Colon (tissue), 2 donors: ENCODE data around the gene PROM2.
"Not testable (repeated sequence)": the region's sequence is repeated elsewhere in the genome, so short reads cannot be mapped to it uniquely, and the experiment has no call there.

ENCODE experiments used
- FAIRE-seq: peaks from 2 replicates; lab custom pipeline; 2012; peaks lifted over from hg19 to GRCh38; lab: Jason Lieb, UNC
- donor health status: control.
- donor health status: control.

PROM2 gene, protein sequence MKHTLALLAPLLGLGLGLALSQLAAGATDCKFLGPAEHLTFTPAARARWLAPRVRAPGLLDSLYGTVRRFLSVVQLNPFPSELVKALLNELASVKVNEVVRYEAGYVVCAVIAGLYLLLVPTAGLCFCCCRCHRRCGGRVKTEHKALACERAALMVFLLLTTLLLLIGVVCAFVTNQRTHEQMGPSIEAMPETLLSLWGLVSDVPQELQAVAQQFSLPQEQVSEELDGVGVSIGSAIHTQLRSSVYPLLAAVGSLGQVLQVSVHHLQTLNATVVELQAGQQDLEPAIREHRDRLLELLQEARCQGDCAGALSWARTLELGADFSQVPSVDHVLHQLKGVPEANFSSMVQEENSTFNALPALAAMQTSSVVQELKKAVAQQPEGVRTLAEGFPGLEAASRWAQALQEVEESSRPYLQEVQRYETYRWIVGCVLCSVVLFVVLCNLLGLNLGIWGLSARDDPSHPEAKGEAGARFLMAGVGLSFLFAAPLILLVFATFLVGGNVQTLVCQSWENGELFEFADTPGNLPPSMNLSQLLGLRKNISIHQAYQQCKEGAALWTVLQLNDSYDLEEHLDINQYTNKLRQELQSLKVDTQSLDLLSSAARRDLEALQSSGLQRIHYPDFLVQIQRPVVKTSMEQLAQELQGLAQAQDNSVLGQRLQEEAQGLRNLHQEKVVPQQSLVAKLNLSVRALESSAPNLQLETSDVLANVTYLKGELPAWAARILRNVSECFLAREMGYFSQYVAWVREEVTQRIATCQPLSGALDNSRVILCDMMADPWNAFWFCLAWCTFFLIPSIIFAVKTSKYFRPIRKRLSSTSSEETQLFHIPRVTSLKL

DNA sequence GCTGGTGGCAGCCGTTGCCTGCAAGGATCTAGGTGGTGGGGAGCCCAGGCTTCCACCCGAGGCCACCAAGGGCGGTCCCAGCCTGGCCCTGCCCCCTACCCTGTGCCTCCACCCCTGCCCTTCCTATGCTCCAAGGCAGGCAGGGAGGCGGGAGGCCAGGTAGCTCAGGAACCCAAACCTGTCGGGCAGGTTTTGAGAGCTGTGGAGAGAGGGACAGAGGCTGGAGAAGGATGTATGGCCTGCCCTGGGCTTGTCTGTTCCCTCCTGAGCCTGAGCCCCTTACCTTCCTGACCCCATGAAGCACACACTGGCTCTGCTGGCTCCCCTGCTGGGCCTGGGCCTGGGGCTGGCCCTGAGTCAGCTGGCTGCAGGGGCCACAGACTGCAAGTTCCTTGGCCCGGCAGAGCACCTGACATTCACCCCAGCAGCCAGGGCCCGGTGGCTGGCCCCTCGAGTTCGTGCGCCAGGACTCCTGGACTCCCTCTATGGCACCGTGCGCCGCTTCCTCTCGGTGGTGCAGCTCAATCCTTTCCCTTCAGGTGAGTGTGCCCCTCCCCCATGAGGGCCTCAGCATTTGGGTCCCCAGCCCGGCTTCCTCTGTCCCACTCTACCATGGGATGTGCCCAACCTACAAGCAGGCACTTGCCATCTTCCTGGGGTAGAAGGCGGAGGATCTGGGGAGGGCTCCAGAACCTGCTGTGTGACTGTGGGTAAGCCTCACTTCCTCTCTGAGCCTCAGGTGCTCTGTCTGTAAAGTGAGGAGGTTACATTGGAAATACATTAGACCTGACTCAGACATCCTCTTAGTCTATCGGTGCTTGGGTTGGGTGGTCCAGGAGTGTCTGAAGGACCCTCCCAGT is at the start of gene PROM2:
Gene PROM2 (plus strand): TSS at position 159 of the 860 bp plus-strand sequence. CDS start 137 bp downstream, at position 296.
- no peak for FAIRE-seq

DNA sequence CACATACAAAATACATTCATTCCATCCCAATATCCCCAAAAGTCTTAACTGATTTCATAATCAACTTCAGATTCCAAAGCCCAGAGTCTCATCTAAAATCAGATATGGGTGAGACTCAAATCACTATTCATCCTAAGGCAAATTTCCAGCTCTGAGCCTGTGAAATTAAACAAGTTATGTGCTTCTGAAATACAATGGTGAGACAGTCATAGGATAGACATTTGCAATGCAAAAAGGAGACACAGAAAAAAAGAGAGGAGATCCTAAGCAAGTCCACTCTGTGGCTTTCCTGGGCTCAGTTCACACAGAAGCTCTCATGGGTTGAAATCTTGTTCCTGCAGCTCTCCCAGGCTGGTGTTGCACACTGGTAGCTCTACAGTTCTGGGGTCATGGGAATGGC is 48.6 kb upstream of the PROM2 start:
- no peak for FAIRE-seq

DNA sequence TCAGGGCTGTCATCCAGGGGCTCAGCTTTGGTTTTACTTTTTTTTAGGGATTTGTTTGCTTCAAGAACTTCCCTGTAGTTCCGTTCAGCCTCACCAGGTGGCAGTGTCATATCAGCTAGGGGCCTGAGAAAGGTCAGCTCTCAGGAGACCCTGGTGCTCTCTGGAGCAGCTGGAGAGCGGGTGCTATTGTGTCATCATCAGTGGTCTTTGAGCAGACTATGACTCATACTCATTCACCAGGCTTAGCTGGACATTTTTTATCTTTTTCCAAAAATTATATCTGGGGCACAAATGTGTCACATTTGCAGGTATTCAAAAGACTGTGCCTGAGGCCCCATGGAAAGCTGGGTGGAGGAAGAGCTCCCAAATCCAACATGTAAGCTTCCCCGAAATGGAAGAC is 42.5 kb upstream of the PROM2 start:
- FAIRE-seq = no peak

DNA sequence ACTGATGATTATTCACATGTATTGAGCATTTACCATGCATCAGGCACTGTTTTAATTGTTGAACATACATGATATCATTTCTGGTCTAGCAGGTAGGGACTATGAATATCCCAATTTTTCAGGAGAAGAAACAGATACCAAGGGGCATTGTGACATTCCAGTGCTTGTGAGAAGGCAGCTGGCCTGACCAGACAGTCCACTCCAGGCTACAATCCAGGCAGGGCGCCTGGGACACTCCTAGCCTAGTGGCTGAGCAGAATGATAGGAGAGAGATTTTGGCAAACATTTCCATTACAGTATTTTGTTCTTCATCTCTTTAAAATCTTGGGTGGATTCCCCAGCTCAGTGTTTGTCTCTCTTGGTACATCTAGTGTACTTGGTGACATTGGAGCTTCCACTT is 42.0 kb upstream of the PROM2 start:
- no peak for FAIRE-seq

DNA sequence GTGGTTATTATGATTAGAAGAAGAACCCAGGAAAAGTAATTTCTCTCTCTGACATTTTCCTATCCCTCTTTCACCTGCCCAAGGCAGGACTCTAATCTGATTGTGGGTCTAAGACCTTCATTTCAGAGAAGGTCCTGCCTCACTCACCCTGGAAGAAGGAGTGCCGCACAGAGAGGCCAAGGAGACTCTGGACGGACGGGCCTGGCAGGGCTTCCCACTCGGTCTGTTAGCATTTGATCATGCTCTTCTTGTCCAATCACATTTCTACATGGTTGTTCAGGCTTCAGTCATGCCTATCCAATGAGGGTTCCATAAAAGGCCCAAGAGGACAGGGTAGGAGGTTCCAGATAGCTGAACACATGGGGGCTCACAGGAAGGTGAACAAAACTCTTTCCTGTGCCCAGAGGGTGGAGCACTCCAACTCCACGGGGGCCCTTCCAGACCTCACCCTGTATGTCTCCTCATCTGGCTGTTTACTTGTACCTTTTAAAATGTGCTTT is 39.9 kb upstream of the PROM2 start:
- FAIRE-seq = no peak

DNA sequence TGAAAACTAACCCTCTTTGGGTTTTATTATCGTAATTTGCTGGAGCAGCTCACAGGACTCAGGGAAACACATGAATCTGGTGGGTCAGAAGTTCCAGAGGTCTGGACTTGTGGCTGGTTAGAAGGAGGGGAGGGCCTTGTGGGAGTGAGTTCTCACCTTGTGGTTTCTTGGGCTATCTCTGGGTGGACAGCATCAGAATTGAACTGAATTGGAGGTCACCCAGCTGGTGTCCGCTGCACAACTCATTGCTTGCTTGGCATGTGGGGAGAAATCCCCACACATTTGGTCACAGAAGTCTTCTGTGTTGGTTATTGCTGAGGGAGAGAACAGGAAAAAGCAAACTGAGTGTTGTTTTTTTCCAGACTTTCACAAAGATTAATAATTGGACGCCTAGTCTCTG is 39.4 kb upstream of the PROM2 start:
- FAIRE-seq = no peak

DNA sequence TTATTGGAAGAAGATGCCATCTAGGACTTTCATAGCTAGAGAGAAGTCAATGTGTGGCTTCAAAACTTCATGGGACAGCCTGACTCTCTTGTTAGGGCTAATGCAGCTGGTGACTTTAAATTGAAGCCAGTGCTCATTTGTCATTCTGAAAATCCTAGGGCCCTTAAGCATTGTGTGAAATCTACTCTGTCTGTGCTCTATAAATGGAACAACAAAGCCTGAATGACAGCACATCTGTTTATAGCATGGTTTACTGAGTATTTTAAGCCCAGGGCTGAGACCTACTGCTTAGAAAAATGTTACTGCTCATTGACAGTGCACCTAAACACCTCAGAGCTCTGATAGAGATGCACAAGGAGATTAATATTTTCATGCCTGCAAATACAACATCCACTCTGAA is 36.1 kb upstream of the PROM2 start:
- no peak for FAIRE-seq

DNA sequence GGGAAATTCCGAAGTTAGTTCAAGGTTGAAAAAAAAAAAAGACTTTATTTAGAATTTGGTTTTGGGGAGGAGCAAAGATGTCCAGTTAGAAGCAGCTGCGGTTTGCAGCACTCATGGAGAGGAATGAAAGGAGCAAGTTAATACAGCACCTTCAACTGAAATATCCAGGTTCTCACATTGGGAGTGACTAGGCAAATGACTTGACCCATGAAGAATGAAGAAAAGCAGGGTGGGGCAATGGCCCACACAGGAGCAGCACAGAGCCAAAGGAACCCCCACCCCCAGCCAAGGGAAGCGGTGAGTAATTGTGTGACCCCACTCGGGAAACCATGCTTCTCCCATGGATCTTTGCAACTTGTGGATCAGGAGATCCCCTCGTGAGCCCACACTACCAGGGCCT is 34.2 kb upstream of the PROM2 start:
- FAIRE-seq = no peak

DNA sequence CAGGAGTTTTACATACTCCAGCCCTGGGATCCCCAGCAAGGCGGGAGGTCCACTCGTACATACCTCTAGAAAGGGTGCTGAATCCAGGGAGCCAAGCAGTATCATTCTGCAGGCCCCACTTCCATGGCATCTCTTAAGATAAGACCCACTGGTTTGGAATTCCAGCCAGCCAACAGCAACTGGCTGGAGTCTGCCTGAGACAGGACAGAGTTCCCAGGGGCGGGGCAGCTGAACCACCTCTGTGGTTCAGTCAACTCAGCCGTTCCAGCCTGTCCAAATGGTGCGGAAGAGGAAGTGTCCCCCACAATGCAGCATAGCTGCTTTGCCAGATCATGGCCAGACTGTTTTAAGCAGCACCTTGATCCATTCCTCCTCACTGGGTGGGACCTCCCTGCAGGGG is 33.7 kb upstream of the PROM2 start:
- no peak for FAIRE-seq

DNA sequence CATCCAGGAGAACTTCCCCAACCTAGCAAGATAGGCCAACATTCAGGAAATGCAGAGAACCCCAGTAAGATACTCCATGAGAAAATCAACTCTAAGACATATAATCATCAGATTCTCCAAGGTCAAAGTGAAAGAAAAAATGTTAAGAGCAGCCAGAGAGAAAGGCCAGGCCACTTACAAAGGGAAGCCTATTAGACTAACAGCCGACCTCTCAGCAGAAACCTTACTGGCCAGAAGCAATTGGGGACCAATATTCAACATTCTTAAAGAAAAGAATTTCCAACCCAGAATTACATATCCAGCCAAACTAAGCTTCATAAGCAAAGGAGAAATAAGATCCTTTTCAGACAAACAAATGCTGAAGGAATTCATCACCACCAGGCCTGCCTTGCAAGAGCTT is 32.2 kb upstream of the PROM2 start:
- not testable (repeated sequence) for FAIRE-seq

DNA sequence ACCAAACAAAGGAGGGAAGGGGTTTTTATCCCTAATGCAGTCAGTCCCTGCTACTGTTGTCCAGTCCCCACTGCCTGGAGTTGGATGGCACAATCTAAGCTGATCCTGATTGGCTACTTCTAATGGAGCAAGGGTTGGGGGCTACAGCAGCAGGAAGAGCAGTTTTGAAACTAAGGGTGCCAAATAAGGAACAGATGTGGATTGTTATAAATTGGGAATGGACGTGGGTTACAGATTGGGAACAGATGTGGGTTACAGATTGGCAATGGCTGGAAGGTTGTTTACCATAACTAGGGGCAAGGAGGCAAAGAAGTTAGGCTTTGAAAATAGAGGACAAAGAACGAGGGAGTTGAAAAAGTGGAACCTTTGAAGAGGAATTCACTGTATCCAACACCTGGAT is 16.0 kb upstream of the PROM2 start:
- no peak for FAIRE-seq

DNA sequence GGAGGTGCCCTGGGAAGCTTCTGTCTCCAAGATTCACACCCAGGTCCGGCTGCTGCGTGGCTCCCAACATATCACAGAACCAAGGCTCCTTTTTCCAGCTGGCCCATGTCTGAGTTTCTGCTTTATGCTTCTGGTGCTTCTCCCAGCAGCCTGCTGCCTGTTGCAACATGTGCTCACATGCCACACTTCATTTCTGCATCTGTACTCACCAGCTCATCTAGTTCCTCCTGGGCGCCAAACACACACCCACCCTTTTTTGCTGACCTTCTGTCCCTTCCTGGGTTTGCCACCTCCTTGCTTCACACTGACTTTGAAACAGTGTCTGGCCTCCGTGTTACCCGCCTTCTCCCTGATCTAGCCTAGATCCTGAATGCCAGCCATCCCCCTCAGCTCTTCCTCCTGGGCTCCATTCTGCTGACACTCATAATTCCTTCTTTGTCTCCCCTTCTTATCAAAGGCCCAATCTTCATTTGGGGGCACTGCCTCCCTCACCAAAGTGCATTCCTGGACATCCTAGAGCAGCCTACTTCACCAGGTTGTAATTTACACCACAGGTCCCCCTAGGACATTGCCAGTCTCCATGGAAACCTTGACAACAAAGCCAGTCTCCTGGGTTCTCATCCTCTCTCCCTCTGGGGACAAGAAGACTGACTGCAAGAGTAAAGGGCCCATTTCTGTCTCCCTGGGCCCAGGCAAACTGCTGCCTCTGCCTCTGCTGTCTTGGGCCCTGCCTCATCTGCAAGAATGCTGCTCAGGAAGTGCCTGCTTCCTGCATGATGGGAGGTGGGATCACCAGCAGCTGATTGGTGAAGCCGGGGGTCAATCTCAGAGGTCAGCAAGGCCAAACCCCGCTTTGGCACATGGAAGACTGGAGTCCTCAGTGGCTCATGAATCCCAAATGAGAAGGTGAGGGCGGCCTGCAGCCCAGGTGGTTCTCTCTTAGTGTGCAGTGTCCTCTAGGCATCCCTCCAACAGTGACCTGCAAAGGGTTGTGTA is 13.9 kb upstream of the PROM2 start:
- FAIRE-seq = no peak

DNA sequence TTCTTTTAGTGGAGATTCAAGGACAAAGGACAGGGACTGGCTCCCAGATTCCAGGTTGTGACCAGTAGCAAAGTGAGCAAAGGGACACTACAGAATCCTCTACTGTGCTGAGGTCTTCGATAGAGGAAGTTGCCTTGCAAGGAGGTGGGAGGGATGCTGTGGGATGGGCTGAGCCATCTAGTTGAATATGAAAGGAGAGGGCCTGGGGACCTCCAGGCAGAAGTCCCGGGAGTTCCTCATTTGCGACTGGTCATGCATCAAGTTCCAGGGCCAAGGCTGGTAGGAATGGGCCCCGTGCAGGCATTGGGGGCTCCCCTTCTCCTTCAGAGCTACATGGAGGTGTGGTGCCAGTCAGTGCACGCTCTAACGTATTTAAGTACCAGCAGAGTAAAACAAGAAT is 12.6 kb upstream of the PROM2 start:
- no peak for FAIRE-seq

DNA sequence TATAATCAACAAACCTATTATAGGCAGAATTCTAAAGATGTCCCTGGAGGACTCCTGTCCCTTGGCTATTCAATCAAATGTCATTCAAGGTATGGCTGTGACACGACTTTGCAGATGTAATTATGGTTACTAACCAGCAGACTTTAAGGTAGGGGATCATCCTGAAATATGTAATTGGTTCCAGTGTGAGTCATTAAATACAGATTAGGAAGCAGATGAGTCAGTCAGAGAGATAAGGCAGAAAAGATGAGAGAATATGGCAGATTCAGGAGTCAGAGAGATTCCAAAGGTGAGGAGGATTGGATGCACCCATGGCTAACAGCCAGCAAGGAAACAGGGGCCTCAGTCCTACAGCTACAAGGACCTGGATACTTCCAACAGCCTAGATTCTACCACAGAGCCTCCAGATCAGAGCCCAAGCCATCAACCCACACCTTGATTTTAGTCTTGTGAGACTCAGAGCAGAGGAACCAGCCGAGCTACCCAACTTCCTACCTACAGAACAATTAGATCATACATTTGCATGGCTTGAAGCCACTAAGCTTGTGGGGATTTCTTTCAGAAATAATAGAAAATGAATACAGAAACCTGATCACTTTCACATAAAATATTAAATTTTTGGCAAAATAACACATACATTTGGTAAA is 11.2 kb upstream of the PROM2 start:
- FAIRE-seq = no peak

DNA sequence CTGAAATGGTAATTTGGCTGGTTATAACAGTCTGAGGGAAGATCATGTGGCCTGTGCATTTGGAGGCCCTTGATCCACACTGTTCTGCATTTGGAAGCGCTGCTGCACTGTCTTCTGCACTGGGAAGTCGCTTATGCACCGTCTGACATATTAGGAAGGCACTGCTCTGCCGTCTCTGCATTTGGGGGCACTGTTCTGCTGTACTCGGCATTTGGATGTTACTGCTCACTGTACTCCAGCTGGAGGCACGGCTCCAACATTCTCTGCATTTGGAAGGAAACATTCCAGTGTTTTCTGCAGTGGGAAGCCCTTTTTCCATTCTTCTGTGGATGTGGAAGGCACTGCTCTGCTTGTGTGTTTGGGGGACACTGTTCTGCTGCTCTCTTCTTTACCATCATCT is 9.6 kb upstream of the PROM2 start:
- no peak for FAIRE-seq

DNA sequence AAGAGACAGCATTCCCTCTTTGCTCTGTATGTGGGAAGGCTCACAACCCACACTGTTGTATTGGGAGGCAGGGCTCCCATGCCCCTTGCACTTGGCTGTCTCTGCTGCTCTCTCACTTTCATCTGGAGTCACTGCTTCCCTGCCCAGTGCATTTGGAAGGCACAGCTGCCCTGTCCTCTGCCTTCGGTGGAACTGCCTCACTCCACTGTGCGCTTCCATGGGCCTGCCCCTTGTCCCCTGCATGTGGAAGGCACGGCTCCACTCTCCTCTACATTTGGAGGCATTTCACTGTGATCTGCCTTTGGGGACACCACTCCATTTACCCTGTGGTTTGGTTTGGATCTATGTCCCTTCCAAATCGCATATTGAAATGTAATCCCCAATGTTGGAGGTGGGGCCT is 9.1 kb upstream of the PROM2 start:
- no peak for FAIRE-seq

DNA sequence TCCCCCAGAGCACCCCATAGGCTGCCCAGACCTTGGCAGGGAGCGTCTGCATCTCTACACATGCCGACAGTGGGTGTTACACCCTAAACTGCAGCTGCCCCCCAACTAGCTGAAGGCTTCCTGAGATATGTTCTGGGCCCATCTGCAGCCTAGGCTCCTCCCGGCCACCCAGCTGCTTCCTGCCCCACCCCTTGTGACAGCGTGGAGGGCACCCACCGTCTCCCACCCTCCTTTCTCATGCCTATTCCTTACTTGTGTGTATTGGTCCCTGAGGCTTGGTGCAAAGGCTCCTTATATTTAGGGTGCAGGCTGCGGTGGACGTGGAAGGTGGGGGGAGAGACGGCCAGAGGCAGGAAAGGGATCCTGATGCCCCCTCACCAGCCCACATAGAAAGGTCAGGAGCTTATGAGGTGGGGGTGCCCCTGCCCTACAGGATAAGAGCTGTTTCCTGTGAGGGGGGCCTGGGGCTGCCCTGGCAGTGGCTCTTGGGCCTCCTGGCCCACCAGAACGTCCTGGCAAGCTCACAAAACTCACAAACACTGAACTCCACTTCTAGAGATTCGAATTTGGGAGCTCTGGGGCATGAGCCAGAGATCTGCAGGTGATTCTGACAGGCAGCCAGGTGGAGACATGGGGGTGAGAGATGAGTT is 7.3 kb upstream of the PROM2 start:
- no peak for FAIRE-seq

DNA sequence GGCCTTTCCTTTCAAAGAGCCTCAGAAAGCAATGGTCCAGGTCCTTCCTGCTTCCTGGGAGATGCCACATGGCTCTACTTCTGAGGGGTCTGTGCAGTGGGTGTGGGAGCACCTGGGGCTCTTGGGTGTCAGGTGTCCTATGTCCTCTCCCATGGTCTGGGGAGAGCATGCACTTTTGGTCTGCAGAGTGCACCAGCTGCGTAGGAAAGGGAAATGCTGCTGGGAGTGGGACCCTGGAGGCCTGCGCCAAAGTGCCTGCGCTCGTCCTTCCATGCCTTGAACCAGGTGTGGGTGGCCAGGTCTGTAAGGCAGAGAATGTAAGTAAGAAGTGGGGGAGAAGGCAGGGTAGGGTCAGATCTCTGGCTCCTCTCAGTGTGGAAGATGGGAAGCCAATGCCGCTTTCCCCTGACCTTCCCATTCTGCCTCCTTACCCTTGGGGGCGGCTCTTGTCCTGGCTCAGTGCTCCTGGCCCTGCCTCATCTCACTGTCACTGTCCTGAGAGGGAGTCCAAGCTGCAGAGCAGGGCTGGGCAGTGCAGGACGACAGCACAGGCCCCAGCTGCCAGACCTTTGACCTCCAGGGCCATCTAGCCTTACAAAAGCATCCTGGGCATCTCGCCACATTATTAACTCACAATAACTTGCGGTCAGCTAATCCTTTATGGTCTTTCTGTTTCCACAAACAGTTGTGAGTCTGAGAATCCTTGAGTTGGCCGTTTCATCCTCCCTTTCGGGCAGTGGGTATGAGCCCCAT is 6.6 kb upstream of the PROM2 start:
- no peak for FAIRE-seq
